Stimulated activated CD8-positive, alpha-beta memory T cell treated with anti-CD3 and anti-CD28 coated beads, Interleukin-7, amount 100 ng/mL, for 4 hours (primary cell): Measurements from ENCODE around the gene NUDT4.

ENCODE experiments used
- DNase-seq, 2 donors: peaks; one replicate each; pipeline ENCODE4 v3.0.0-alpha.2; 2020; ENCODE audit warnings: low read depth in 2 of 2

NUDT4 gene

DNA sequence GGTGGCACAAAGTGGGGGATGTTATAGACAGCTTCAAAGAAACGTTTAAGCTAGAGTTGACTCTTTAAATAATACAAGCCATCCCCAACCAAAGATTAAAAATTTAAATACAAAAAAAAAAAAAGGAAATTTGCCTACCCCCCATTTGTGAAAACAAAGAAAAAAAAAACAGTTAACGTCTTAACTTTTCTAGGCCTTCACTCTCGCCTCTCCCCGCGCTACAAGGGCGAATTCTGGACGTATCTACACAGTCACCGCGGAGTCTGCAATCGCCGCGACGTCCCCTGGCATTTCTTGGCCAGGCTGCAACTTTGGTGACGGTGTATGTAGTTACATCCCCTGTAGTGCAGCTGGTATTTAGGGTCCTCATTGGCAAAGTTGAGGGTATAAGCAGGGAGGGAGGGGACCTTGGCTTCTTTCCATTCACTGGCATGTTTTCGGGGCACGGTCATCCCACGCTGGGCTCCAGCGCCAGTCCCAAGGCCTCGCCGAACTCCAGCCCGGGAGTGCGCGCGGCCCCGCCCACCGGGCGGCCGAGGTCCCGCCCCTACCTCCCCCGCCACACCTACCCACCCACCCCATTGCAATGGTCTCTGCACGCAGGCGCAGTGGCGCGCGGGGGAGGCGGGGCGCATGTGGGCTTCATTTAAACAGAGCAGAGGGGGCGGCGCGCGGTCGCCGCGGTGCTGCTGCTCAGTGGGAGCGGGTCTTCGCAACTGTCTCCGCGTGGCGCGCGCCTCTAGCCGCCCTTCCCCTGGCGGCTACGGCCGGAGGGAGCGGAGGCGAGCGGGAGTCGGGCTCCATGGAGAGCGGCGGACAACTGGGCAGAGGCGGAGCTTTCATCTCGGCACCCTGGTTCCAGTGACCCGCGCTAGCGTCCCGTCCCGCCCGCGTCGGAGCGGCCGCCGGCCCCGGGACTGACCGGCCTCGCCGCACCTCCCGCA lies at the start of gene NUDT4:
Gene NUDT4 (plus strand): TSS at position 674 of the 944 bp plus-strand sequence. CDS start 398 bp downstream, outside the sequence.
- peak; percentile 96 to 97 for DNase-seq

DNA sequence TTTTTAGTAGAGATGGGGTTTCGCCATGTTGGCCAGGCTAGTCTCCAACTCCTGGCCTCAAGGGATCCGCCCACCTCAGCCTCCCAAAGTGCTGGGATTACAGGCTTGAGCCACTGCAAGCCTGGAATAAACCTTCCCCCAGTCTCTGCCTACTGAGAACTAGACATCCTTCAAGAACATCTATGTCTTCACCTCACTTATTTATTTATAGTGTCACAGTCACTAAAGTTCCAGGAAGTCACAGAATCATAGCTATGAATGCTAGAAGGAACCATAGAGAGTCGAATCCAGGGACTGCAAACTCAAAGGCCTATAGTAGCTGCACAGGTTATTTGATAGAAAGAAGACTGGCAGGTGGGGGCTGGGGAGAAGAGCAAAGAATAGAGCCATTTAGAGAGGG lies 44.7 kb upstream of the NUDT4 start:
- no peak for DNase-seq

DNA sequence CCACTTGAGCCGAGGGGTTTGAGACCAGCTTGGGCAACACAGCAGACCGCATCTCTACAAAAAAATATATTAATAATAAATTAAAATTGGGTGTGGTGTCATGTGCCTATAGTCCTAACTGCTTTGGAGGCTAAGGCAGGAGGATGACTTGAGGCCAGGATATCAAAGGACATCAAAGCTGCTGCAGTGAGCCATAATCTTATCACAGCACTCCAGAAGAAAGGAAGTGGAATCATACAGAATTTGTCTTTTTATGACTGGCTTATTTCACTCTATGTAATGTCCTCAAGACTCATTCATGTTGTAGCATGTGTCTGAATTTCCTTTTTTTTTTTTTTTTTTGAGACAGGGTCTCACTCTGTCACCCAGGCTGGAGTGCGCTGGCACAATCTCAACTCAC lies 43.9 kb upstream of the NUDT4 start:
- no peak for DNase-seq

DNA sequence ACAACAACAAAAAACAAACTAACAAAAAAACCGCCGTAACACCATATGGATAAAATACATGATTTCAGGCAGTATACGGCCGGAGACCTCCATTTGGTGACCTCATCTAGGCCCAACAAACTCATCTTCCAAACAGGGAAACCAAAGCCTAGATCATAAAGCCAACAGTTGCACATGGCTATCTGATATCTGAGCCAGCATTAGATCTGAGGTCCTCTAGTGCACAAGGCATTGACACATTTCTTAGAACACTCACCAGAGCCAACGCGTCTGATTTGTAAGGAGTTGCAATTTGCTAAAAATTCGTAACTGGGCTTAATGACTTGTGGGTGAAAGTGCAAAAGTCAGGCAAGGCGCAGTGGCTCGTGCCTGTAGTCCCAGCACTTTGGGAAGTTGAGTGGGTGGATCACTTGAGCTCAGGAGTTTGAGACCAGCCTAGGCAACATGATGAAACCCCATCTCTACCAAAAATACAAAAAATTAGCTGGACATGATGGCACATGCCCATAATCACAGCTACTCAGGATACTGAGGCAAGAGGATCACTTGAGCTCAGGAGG lies 42.0 kb upstream of the NUDT4 start:
- DNase-seq, result no peak

DNA sequence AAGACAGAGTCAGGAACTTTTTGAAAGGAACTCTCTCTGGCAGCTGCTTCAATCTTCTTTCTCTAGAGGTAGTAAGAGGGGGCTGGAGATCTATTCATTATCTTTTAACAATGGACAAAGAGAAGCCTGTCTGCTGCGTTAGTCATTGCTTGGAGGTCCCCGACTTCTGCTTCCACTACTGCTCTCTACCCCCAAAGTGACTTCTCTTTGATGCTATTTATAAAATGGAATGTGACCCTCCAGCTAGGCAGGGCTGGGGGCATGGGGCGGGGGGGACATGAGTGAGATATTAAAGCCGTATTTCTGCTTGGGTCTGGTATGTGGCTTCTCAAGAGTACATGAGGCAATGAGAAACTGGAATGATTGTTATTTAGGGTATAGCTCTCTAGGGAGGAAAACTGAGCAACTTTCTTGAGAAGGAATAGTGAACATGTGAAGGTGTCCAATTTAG lies 41.4 kb upstream of the NUDT4 start:
- DNase-seq, result no peak

DNA sequence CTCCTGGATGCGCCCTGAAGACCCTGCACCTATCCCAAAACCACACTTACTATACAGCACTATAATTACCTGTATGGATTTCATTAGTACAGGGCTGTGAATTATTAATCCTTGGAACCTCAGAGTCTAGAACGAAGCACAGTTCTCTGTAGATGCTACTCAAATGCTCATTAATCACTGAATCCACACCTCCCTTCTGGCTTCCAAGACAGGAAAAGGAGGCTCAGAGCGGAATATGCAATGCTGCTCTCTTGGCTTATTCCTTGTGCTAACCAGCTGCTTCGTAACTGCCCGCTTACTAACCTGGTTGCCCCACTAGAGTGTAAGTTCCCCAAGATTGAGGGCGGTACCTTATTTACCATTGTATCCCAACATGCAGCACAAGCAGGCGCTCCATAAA lies 39.1 kb upstream of the NUDT4 start:
- no peak for DNase-seq

DNA sequence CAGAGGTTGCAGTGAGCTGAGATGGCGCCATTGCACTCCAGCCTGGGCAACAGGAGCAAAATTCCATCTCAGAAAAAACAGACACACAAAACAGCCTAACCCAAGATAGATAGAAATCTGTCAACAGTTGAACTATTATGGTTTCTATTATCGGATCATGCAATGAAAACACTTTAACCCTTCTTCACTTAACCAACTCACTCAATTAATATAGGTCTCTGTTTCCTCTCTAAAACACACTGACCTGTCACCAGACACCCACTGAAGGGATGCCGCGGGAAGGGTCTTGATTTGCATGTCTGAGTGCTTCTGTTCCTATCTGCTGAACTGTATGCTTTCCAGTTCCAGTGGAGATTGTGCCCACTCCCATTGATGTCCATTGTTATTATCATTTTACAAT lies 38.0 kb upstream of the NUDT4 start:
- no peak for DNase-seq

DNA sequence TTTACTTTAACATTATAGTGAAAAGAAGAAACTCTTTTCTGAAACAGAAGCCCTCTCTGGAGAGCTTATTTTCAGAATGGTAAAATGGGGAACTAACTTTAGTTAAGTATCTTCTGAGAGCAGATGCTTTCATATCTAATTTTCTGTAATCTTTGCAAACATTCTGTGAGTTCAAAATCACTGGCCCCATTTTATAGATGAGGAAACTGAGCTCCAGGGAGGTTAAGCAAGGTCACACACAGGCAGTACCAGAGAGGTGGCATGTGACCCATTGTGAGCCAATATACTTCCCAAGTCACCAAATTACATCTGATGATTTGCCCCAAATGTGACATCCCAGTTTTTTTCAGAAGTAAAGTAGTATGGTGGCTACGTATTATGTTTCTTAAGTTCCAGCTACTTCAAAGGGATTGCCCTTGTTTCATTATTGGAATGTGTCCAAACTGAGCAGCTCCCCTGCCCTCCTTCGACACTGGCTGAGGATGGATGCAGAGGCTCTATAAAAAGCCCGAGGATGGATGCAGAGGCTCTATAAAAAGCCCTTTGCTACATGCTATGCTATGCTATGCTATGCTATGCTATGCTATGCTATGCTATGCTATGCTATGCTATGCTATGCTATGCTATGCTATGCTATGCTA lies 36.2 kb upstream of the NUDT4 start:
- DNase-seq, result no peak

DNA sequence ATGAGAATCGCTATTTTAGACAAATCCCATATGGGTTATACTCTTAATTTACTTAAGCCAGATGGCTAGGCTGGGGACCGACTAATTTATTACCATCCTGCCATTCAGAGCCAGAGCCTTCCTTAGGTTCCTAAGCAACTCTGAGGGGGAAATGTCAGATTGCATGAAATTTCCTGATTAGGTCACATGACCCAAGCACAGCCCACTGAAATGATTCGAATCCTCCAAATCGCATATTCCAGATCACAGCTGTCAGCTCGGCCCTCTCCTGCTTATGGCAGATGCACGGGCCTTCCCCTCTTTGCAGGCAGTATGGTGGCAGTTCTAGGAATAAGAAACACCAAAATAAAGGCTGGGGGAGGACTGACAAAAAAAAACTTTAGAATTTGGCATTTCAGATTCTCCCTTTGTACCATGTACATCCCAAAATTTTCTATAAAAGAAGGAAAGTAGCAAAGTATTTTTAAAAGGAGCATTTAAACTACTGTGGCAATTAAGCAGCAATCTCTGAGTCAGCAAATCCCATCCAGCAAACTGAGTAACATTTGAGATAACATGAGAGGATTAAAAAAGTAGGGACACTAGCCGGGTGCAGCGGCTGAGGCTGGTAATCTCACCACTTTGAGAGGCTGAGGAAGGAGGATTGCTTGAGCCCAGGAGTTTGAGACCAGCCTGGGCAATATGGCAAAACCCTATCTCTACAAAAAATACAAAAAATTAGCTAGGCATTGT lies 30.5 kb upstream of the NUDT4 start:
- DNase-seq, result no peak

DNA sequence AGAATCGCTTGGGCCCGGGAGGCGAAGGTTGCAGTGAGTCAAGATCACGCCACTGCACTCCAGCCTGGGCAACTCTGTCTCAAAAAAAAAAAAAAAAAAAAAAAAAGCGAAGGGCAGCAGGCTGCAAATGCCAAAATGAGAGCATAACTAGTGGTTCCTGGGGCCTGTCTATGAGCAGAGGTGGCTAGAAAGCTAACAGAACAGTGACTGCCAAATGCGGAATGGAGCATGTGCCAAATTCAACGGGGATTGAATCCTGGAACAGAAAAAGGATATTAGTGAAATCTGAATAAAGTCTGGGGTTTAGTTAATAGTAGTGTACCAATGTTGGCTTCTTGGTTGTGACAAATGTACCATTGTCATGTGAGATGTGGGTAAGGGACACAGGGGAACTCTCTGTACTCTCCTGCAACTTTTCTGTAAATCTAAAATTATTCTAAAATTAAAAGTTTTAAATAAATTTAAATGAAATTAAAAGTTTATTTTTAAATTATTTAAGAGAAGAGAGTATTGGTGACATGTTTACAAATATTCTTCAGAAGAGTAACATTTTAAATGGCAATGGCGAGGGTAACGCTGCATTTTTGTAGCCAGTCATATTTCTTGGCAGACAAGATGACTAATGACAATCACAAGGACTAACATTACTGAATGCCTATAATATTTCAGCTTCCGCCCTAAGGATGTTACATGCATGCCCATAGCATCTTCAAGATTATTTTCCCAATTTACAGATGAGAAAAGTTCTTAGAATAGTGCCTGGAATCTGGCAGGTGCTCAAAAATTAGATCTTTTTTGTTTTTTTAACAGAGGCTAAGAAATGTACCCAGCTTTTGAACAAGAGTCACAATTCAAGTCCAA lies 28.9 kb upstream of the NUDT4 start:
- no peak for DNase-seq

DNA sequence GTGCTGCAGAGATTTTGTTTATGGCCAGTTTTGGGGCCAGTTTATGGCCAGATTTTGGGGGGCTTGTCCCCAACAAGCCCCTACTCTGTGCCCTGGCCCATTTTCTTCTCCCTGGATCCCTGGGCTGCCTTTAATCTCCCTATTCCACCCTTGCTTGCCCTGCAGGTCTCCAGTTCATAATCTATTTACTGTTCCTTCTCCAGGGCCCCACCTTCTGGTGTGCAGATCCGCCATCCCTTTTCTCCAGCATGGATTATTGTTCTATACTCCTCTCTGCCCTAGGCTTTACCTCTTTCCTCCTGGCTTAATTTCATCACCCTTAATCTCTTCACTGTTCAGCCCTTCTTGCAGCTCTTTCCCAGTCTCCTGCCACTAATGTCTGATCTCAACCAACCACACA lies 26.0 kb upstream of the NUDT4 start:
- DNase-seq, result no peak

DNA sequence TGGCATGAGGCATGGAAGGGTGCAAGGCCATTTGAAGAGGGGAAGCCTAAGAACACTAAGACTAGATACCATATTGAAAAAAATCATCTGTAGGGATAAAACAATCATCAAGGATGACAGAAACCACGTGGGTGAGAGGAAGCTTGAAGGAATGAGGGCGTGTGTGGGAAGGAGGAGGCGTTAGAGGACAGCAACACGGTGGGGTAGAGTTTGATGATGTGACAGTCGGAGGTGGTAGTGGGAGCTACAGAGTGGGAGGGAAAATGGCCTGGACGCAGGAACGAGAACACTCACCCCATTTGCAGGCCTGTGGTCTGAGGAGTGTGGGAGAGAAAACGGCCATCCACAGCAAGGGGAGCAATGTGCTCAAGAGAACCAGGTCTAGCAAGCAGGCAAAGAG lies 25.4 kb upstream of the NUDT4 start:
- DNase-seq, result no peak

DNA sequence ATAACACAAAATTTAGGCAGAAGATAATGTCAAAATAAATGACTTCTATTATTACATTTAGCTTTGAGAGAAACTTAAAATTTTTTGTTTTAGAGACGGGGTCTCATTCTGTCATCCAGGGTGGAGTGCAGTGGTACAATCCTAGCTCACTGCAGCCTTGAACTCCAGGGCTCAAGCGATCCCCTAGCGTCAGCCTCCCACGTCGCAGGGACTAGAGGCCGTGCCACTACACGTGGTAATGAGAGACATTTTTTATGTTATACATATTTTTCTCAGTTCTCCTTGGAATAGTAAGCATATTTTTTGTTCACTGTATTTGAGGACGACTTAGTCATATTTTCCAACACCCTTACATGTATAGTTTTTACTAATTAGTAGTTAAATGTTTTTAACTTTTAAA lies 21.5 kb upstream of the NUDT4 start:
- no peak for DNase-seq

DNA sequence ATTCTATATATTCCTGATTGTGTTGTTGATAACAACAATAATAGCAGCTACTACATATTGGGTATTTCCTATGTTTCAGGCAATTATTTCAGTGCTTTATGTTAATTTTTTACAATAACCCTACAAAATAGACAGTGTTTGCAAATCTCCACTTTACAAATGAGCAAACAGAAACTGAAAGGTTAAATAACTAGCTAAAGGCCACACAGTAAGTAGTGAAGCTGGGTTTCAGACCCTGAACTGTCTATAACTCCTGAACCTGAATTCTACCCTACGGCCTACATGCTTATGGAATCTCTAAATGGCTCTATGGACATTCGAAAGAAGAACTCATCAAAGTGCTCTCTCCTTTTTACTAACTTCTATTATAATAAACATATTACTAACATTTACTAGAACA lies 19.7 kb upstream of the NUDT4 start:
- DNase-seq, result no peak

DNA sequence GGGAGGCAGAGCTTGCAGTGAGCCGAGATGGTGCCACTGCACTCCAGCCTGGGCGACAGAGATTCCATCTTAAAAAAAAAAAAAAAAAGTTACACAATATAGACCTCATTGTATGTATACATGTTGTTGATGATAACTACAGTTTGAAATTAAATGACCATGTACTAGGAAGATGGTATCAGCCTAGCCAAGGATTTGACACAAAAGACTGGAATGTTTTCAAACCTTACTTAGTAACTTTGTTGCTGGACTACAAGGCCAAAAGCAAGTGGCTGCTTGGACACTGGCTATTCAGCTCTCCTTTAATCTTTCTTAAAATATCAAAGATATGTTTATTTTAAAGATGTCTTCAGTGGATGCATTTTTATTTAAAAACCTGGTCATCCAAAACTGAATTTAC lies 18.9 kb upstream of the NUDT4 start:
- DNase-seq, result no peak

DNA sequence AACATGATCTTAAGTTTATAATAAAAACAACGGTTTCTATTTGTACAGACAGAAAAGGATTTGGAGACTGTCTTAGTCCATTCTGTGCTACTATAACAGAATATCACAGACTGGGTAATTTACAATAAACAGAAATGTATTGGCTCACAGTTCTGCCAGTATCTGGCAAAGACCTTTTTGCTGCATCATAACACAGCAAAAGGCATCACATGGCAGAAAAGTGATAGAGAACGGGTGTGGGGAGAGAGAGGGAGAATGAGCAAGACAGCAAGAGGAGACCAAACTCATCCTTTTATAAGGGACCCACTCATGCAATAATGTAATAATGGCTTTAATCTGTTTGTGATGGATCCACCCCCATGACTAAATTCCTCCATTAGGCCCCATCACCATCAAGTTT lies 17.0 kb upstream of the NUDT4 start:
- no peak for DNase-seq

DNA sequence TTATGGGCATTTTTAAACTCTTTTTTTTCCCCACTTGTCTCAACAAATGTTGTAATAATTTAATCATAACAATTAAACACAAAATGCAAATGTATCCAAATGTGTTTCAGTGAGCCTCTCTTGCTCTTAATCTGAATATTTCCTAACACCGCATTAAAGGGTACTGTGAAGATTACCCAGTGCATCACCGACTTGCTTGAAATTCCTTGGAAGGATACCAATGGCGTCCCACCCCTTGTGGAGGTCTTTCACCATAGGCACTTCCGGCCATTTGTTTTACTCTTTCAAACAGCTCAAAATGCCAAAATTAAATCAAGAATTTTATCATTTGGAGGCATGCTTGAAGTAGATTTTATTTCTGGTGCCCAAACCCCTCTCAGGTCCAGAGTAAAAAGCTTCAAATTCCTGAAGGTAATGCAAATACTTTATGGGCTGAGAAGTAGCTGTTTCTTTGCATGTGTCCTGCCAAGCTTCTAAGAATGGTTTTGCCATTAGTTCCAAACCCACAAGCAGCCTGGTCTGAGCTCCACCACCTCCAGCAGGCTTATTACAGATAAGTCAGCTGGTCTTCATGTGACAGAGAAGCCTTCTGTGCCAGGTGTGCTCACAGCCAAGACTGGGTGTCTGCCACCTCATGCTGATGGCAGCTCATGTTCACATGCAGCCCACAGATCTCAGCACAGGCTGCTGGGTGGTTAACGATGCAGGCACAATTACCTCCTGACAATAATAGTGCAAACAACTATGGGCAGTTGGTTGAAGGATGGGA lies 16.4 kb upstream of the NUDT4 start:
- DNase-seq, result no peak

DNA sequence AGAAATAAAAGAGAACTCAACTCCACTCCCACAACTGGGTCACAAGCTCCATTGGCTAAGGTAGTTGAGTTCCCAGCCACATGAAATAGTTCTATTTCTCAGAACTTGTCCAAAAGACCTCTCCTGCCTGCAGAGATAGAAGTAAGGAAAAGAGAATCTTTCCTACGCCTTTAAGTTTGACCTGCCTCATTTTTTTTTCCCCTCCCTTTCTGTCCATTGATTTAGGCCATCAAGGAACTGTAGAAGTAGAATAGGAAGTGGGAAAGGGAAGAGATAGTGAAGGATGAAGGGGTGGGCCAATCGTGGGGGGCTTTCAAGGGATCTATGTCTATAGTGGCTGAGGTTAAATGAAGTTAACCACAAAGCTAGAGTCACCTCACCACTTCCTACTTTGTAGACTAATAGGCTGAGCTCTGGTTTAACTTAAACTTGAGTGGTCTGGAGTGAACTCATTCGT lies 13.9 kb upstream of the NUDT4 start:
- no peak for DNase-seq

DNA sequence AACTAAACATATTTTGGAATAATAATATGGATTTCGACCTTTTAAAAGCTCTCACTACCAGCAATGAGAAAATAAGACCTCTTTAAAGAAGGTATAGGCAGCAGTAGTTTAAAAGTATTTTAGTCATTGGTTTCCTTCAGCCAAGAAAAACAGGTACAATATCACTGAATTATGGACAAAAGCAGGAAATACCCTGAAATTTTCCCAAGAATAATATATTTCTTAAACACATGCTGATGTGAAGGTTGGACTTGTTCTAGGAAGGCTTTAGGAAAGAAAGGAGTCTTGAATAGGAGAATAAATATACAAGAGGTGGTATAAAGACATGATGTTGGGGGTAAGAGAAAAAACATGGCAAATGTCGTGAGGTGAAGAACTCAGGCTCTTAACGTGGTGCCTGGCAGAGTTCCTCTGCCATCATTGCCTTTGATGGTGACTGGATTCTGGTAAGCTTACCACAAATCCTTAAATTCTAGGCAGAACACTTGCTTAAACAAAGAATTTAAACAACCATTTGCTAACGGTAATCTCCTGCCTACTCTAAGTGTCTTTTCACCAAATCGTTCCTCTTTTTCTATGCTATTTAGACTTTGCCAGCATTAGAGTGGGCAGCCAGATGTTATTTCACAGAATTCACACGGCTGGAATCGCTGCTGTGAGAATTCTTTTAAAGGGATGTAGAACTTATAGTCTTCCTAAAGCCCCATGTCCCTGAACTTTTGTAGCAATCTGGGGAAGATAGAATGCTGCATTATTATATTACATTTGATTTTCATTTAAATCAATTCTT lies 11.9 kb upstream of the NUDT4 start:
- DNase-seq, result no peak

DNA sequence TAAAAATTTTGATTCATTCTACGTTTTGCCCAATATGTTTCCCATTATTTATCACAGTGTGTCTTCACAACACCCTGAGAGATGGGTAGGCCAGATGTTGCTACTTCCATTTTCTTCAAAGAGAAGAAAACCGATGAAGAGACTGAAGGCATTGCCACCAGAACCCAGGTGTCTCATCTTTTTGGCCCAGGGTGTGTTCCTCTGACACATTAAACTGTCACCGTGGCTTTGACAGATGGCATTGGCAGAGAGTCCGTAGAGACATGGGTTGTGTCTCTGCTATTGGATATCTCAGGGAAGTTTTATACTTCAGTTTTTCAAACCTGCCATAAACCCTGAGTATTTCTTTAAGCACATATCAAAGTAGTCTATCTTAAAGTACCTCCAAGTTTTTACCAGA lies 11.3 kb upstream of the NUDT4 start:
- no peak for DNase-seq
